Measurements from ENCODE around the gene SERPINH1. TPM values are rescaled to one million over a fixed set of nuclear protein-coding genes. Genes with fewer than 3 reads are reported as not detected.
"Not testable (repeated sequence)": the region's sequence is repeated elsewhere in the genome, so short reads cannot be mapped to it uniquely, and the experiment has no call there.

The SERPINH1 gene
- total and polyA plus RNA-seq, 12 donors, result 93.6 to 529 (median 167) TPM

- TF ChIP-seq POLR2A (IDR thresholded peaks at IDR 0.05) (peak in 1 of 2 donors; percentile 13), CTCF (IDR thresholded peaks at IDR 0.05) (no peak)
- Histone ChIP-seq H3K27me3 (no peaks in the 10 kb centered on the region), H3K4me3 (peak overlapping the region; percentile 37 to 85 (median 50)), H3K9me3 (replicated peaks in 1 of 3) (no peaks in the 10 kb centered on the region), H3K36me3 (replicated peaks in 1 of 2) (no peaks in the 10 kb centered on the region), H3K27ac (peak overlapping the region; percentile 61 to 98 (median 94)), H3K4me1 (replicated peaks in 1 of 2) (peaks cover 20% of the 10 kb centered on the region in 2 donors)
- 17 to 31% (median 22%) methylated on average over 24 to 42 of the region's 42 CpGs for WGBS, 4 donors
- peak; percentile 48 to 85 (median 69) for DNase-seq
- intact Hi-C loops (cut with DNase I), result no loop called here
Observed at GRCh38 chr11:75583718-75584658, 21.9 kb downstream of the SERPINH1 start.

DNA sequence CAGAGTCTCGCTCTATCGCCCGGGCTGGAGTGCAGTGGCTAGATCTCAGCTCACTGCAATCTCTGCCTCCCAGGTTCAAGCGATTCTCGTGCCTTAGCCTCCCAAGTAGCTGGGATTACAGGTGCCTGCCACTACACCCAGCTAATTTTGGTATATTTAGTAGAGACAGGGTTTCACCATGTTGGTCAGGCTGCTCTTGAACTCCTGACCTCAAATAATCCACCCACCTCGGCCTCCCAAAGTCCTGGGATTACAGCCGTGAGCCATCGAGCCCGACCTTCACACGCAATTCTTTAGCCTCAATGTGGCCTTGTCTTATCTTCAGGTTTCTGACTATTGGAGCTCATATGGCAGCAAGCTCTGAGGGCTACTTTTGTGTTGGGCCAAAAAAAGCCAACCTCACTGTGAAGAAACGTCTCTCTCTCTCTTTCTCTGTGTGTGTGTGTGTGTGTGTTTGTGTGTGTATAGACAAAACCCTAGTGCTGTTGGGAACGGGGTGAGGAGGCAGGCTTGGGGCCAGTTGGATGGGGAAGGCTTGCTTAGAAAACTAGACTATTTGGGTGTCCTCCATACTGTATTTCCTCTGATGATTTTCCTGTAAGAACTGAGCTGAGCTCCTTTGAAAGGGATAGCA is 22.7 kb downstream of the SERPINH1 start:
- intact Hi-C loops (cut with DNase I); H3K36me3 ChIP-seq (replicated peaks in 1 of 2); H3K27me3 ChIP-seq; H3K9me3 ChIP-seq (replicated peaks in 1 of 3); H3K4me3 ChIP-seq: not testable (repeated sequence)
- WGBS, 4 donors, result 59 to 73% (median 63%) methylated on average over 10 to 12 of the region's 12 CpGs
- Histone ChIP-seq H3K4me1 (replicated peaks in 1 of 2) (peaks cover 20% of the 10 kb centered on the region in 2 donors), H3K27ac (peak overlapping the region in 4 of 5 donors; percentile 89 to 98 (median 94))
- DNase-seq, result peak in 1 of 7 donors; percentile 44

GRCh38 chr11:75585293-75585670 is 23.2 kb downstream of the SERPINH1 start:
- intact Hi-C loops (cut with DNase I), result no loop called here
- no peaks in the 10 kb centered on the region for H3K9me3 ChIP-seq (replicated peaks in 1 of 3)
- TF ChIP-seq CTCF (IDR thresholded peaks at IDR 0.05) (no peak), POLR2A (IDR thresholded peaks at IDR 0.05) (no peak)
- no peak for DNase-seq
- no peaks in the 10 kb centered on the region for H3K27me3 ChIP-seq
- no peak overlapping the region for H3K4me3 ChIP-seq
- peak overlapping the region in 3 of 5 donors; percentile 89 to 98 (median 95) for H3K27ac ChIP-seq
- 77 to 94% (median 86%) methylated on average over 6 to 8 of the region's 8 CpGs for WGBS, 4 donors
- H3K4me1 ChIP-seq (replicated peaks in 1 of 2), result peaks cover 20% of the 10 kb centered on the region in 2 donors
- no peaks in the 10 kb centered on the region for H3K36me3 ChIP-seq (replicated peaks in 1 of 2)

DNA sequence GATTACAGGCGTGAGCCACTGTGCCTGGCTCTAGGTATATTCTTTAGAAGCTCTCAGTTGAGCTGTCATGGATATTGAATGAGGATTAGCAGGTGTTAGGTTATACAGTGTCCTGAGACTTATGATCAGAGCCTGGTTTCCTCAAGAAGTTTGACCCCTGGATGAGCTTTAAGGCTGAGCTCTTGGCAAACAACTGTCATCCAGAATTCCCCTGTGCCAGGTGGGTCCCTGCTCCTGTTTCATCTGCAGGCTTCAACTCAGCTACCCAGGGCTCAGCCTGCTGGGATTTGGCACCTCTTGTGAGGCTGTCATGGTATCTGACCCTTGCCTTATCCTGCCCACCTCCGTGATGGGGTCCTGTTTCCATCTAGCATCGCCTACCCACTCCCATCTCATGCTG is 24.3 kb downstream of the SERPINH1 start:
- Histone ChIP-seq H3K9me3 (replicated peaks in 1 of 3) (no peaks in the 10 kb centered on the region), H3K27ac (no peak overlapping the region), H3K4me1 (replicated peaks in 1 of 2) (peaks cover 20% of the 10 kb centered on the region in 2 donors), H3K36me3 (replicated peaks in 1 of 2) (no peaks in the 10 kb centered on the region), H3K4me3 (no peak overlapping the region), H3K27me3 (no peaks in the 10 kb centered on the region)
- intact Hi-C loops (cut with DNase I), result no loop called here
- DNase-seq, result no peak
- TF ChIP-seq CTCF (IDR thresholded peaks at IDR 0.05), result no peak
- 97 to 100% (median 99%) methylated on average over 3 of the region's 3 CpGs for WGBS, 4 donors
